NCI-H1092 treated with DMSO at 0.1 percent for 48 hours (cell line): Measurements from ENCODE around the gene COL13A1.

ENCODE experiments used
- DNase-seq: peaks from one replicate; lab custom pipeline; 2025; lab: John Stamatoyannopoulos, UW

COL13A1 gene

DNA sequence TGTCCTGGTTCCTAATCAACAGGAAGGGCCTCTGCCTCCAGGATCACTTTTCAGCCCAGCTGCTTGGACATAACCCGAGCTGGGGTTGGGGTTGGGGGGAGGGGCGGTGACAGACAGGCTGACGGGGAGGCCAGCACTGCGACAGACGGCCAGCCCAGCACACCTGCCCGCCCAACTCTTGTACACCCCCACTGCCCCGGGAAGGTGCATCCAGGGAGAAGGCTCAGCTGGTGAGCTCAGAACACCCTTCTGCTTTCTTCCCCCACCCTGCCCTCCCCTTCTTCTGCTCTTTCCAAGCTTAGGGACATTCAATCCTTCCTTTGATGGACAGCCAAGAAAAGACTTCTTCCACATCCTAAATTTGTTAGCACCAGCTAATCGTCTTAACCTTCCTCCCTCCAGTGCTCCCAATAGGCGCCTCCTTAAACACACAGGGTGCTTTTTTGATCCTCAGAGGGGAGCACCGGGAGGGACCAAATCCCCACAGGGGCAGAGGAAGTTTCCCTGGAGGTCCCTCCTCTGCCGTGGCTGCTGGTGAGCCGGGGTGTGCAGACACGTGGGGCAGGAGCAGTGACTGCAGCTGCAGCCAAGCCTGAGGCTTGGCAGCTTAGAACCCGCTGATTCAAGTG is 44.7 kb downstream of the COL13A1 start:
- no peak for DNase-seq

DNA sequence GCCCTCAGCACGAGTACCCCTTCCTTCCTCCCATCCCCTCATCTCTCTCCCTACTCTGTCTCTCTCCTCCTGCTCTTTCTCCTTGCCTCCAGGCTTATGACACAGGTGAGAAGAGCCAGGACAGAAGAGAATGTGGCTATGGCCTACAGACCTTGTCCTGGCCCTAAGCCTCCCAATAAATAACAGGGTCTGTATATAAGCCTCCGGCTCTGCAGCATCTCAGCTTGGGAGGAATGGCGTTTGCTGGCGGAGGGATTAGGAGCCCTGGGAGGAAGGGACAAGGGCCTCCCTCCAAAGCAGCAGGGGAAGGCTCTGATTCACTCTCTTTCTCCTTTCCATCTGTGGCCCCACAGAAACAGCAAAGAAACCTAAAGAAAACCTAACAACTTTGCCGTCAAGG is 45.8 kb downstream of the COL13A1 start:
- DNase-seq, result no peak

DNA sequence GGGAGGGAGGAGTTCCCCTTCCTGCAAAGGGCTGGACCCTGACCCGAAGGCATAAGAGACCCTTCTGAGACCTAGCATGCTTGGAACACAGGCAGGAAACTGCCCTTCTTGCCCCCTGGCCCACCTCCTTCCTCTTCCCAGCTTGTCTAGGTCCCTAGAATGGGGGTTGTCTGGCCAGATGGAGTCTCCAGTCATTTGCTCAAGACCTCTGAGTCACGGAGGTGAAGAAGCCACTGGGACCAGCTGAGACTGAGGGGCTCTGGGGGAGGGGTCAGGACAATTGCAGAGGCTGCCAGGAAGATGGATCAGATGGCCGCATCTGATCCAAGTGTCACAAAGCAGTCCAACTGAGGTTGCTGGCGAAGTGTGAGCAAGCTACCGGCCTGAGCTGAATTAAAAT is 46.2 kb downstream of the COL13A1 start:
- no peak for DNase-seq

DNA sequence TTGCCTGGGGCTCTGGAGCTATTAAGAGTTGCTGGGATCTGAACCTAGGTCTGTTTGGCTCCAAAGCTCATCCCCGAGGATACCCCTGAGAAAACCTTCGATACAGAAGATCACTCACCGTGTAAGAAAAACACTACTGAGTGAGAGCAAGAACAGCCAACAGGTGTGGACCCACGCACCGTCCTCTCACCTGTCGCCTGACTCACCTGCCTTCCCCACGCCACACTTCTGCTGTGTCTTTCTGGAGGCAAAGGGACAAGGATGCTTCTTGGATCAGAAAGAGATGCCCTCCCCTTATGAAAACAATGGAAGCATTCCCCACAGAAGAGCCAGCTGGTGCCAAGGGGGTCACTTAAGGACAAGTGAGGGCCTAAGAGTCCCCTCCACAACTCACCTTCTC is 46.7 kb downstream of the COL13A1 start:
- no peak for DNase-seq

DNA sequence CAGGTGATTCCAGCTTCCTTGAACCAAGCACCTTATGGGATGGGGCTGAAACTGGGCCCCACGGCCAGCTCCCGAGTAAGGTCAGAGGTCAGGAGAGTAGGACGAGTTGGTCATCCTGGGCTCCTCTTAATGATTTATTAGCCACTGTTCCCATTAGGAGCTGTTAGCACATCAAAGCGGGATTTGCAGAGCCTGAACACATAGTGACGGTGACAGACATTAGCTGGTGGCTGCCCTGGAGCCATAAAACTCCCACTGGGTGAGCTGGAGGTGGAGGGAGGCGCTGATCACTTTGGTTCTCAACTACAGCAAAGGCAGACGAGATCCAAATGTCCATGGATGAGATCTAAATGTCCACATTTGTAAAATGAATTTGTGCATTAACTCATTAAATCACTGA is 48.1 kb downstream of the COL13A1 start:
- no peak for DNase-seq

DNA sequence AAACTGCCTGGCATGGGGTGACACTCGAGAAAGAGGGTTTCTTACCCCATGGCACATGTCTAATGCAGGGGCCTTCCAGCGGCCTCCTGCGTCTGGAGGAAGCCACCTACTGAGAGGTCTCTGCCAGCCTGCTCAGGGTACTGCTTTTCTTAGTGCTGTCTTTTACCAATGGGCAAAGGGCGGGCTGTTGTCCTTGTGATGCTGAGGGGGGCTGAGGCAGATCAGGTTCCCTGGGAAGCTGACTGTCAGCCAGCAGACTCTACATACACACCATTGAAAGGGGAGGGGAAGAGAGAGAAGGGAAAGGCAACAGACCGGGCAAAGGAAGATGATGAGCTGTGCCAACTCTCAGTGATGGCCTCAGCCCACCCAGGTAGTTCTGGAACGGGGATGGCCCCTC is 48.7 kb downstream of the COL13A1 start:
- no peak for DNase-seq

DNA sequence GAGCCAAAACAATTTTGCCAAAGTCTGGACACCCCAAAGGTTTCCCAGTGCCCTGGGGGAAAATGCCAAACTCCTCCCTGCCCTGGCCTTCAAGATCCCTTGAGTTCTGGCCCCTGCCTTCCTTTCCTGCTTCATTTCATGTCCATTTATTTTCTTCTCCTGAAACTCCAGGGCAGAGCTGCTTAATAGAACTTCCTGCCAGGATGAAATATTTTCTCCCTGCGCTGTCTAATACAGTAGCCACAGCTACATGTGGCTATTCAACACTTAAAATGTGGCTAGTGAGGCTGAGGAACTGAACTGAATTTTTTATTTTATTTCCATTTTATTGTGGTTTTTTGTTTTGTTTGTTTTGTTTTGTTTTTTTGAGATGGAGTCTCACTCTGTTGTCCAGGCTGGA is 49.6 kb downstream of the COL13A1 start:
- DNase-seq, result no peak

DNA sequence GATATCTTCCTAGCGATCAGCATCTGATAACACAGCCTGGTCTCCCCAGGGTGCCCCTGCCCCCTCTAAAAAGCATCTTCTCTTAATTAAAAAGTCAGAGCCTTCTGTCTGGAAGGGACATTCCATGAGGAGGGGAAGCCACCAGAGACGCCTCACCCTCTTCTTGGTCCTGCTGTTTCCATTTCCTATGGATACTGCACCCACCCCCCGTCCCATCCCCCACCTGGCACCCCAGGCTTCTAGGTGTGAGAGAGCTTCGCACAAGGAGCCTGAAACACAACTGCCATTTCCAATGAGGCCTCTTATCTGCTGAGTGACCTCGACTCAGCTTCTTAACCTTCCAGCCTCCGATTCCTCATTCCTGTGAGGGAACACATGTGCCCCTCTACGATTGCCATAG is 51.4 kb downstream of the COL13A1 start:
- no peak for DNase-seq

DNA sequence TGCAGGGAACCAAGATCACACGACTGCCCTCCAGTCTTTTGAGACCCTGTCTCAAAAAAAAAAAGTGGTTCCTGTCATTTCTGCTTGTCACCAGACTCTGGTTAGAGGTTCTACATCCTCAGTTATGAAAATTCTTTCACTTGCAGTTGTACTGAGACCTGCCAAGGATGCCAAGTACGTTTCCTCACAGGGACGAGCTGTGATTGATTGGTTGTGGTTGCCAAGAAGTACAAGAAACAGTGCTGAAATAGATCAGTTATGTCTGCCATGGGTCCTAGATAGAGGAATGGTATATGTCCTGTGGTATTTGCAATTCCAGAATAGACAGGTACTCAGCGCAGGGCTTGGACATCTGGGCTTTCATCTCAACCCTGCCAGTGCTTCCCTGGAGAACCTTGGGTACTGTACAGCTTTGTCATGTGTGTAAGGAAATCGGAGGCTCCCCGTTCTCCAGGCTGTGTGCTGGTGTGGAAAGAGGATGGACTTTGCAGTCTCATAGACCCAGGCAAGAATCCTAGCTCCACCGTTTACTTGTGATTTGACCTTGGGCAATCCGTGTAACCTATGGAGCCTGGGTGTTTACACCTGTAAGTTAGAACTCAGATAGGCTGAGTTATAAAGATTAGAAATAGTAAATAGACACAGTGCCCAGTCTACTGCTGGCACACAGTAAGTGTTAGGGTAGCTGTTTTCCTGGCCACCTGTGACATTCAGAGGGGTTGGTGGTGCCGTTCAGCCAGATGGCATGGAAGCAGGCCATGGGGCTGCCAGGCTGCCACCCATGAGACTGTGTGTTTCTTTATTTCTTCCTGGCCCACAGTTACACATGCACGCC is 53.0 kb downstream of the COL13A1 start:
- DNase-seq, result no peak

DNA sequence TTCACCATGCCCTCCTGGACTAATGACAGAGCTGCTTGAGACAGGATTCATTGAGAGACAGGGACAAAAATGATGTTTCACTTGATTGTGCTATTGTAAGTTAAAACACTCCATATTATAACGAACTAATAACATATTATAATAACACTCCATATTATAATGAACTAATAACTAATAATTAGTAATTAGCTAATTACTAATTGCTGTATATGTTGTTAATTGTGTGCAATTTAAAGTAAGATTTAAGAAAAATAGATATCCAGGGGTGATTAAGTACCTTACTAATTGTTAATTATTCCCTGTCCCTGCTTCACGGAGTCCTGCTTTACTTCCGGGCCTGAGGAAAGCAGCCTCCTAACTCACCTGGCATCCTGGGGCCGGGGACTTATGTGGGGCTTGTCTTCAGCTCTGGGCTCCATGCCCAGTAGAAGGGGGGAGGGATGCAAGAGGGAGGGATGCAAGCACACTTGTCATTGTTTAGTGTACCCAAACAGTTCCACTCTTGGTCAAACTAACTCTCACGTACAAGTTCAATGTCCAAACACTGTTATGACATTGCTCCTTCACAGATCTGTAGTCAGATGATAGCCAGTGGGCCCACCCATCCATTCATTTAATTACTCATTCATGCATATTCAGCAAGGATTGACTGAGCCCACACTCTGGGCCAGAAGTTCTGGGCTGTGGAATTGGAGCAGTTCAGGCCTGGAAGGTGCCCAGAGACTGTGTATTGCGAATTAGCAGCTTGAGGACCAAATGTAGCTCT is 53.8 kb downstream of the COL13A1 start:
- DNase-seq, result no peak

DNA sequence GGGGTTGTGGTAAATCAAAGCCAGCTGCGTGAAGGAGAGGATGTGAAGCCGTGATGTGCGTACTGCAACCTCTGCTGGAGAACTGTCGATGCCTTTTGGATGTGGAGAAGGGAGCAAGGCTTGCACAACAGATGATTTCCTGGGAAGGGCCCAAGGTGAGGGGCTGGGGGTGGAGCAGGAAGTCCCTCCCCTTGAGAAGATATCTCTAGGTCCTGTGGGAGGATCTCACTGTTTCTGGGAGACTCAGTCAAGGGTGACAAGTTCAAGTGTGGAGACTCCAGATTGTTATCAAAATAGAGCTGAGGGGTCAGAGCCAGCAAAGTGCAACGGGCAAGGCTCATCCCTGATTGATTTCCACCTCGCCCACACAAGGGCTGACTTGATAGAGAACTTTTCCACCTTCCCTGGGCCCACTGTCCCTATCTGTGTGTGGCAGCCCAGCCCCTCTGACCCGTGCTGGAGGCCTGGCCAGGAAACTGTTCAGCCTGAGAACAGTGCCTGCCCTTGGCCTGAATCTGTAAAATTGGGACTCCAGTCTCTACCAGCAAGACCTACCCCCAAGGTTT is 55.0 kb downstream of the COL13A1 start:
- DNase-seq, result no peak

DNA sequence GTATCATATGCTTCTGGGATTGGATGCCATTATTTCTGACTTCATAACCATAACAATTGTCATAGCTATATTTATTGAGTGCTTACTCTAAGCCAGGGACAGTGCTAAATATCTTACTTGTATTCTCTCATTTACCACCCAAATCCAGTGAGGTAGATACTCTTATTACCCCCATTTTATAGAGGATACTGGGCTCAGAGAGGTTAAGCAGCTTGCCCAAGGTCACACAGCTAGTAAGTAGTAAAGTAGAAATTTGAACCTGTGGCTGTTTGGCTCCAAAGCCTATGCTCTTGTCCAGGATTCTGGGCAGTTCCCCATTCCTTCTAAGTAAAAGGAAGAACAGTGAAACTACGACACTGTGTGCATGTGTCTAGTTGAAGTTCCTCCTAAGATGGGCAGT is 56.5 kb downstream of the COL13A1 start:
- DNase-seq, result no peak

DNA sequence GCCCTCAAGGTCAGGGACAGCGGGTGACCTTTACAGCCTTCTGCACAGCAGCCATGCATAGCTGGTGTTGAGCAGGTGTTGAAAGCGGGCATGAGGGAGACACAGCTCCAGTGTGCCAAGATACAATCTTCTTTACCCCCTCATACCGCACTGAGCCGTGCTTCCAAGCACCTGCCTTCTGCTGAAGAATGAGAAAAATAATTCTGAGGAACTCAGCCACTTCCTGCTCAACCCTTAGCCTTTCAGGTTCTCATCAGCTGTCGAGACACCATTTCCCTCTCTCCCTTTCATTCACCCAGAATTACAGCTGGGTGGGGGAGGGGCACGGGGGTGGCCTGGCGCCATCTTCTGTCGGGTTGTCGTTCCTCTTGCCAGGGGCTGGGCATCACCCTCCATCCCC is 58.6 kb downstream of the COL13A1 start:
- no peak for DNase-seq

DNA sequence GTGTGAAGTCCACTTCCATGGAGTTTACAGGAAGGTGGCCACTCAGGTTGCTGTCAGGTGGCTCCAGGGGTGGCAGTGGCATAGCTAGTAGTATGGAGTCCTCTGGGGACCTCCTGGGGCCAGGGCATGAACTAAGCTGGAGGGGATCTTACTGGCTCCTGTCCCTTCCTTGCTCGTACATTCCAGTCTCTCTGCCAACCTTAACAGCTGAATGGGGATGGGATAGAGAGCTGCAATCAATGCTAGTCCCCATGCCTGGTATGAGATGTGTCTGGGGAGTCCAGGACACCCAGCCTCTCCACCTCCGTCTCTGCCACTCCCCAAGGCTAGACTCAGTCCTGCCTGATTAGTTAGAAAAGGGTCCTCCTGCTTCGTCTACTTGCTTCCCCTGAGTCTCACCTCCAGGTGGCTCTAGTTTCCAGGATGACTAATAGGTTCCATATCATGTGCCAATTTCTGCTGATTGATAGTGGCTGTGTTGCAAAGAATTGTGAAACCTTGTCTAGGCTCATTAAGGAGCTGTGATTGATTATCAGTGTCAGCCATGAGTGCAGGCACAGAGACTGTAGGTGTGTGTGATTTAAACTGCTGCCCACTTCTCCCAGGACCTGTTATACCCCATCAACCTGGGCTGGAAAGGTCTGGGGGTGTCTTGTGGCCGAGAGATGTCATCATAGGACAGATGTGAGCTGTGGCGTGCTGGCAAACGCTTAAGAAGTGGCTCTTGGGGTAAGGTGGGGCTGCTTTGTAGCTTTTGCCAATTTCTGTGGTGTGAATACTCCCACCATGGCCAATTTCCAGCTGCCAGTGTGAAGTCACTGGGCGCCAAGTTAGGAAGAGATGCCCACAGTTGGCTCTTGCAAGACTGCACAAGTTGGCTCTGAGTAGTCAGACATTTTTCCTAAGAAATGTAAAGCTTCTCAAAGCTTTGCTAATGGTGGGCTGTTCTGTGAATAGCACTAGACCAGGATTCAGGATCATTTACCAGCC is 59.8 kb downstream of the COL13A1 start:
- DNase-seq, result peak; percentile 3

DNA sequence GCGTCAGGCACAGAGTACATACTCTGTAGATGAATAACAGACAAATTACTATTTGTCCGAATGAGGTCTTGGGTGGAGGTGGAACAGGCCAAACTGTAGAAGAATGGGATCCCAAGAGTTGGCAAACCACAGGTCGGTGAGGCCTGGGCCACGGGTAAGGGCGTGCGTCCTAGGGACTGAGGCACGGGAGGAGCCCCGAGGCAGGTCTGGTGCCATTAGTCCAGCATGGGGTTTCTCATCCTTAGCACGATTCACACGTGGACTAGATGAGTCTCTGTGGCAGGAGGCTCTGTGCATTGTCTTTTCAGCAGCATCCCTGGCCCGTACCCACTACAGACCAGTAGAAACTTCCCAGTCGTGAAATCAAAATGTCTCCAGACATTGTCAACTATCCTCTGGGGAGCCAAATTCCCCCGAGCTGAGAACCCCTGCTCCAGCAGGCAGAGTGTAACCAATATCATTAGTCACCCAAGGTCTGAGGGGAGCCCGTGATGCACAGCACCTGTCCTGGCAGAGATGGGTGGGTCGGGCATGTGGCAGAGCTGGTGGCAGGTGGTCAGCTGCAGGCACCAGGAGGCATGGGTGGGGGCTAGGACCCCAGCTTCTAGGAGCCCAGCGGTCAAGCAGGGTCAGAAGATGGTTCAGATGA is 61.3 kb downstream of the COL13A1 start:
- no peak for DNase-seq

DNA sequence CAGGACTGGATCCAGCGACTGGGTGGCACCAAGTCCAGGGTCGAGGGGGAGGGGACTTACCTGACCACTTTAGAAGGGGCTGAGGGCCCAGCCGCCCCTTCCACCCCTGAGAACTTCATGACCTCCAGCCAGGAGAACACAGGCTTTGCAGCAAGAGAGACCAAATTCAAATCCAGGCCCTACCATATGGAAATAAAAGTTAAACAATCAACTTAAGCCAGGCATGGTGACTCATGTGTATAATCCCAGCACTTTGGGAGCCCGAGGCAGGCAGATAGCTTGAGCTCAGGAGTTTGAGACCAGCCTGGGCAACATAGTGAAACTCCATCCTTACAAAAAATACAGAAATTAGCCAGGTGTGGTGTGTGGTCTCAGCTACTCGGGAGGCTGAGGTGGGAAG is 61.9 kb downstream of the COL13A1 start:
- DNase-seq, result no peak

DNA sequence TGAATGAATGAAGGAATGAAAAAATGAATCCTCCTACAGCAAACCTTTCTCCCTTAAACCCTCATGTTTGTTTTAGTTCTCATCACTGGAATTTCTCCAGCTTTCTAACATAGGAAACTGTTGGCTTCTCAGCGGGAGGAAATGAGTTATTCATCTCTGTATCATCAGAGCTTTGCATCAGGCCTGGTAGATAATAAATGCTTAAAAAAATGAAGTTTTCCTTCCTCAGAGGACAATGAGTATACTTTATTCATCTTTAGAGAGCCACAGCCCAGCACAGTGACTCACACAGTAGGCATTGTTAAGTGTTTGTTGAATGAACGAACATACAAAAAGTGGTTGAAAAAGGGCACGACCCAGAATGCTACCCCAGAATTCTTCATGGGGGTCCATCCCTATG is 62.6 kb downstream of the COL13A1 start:
- no peak for DNase-seq

DNA sequence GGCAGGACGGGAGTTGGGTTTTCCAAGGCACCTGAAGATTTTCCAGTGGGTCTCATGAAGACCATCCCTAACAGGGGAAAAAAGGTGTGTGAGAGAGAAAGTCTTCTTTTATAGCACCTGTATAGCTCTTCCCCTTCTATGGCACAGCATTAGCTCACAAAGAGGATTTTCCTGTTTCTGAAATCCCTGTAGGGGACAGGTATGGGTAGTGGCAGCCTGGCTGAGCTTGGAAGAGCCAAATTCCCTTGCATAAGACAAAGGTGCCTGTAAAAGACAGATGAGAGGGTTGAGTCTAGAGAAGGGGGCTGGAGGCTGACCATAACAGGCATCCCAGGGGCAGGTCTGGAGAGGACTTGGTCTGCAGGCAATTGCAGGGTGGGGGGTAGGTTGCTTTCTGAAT is 63.7 kb downstream of the COL13A1 start:
- DNase-seq, result no peak

DNA sequence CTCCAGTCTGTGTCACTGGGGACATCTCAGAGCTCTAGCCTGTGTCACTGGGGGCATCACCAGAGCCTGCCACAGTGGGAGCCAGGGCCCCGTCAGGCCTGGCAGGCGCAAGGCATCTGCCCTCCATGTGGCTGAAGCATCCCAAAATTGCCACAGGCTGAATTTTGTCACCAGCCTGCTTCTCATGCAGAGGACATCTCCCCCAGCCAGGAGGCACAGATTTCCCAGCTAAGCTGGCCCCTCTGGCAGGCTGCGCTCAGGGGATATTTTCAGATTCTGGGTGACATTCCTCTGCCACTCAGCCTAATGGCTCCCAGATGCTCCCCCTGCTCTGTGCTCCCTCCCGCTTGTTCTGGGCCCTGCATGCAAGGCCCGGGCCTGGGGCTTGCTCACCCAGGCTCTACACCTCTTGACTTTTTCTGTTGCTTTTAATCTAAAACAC is 64.6 kb downstream of the COL13A1 start:
- DNase-seq, result no peak

DNA sequence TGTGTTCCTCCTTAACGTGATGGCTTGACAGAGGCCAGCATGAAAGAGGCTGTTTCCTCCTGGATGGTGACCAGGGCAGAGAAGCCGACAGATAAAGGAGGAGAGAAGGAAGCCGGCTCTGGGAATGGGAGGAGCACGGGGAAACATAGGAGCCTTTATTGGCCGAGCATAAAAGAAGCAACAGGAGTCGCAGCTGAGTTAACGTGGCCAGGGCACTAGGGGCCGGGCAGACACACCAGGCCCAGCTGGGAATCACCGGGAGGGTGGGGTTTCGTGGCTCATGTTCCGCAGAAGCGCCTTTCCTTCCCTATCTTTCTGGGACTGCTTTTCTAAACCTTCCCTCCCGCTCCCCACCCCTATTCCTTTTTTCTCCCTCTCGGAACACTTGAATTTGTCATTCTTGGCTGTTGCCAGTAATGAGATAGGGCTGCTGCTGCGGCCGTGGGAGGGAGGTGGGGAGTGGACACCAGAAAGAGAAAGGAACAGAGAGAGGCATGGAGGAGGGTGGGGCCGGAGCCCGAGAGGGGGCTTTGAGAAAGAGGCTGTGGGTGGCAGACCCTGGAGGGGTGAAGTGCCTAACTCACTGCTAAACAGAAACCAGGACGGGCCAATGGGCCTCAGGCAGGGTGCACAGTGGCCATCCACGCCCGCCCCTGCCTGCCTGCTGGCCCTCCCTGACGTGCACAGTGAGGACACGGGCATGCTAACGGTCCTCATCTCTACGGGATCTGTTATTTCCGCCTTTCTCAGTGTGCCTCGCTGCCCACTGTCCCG is 65.2 kb downstream of the COL13A1 start:
- DNase-seq, result no peak
